GM23248 (cell line): Measurements from ENCODE around the gene NEDD4L. TPM values are rescaled to one million over a fixed set of nuclear protein-coding genes. Genes with fewer than 3 reads are reported as not detected.

Source experiments
- DNase-seq: peaks from one replicate; pipeline ENCODE4 v3.0.0-alpha.2; 2015
- H2AFZ ChIP-seq: fragments of 200-600 bp; sonication (generic); 2 replicates; pipeline ENCODE4 v1.6.1; 2016; ENCODE audit warnings: antibody characterized with exemption
- H3F3A ChIP-seq: fragments of 200-600 bp; sonication (generic); 2 replicates; pipeline ENCODE4 v1.6.1; 2016; ENCODE audit warnings: mild to moderate bottlenecking, antibody characterized with exemption, mixed run types; ENCODE audit not compliant: insufficient read depth
- H3K27ac ChIP-seq: fragments of 200-600 bp; sonication (generic); 2 replicates; pipeline ENCODE4 v1.5.1; 2016; ENCODE audit warnings: mild to moderate bottlenecking
- H3K27me3 ChIP-seq: fragments of 200-600 bp; sonication (generic); replicated peaks from 2 replicates; pipeline ENCODE4 v1.6.1; 2016; ENCODE audit warnings: mild to moderate bottlenecking; ENCODE audit not compliant: insufficient read depth
- H3K36me3 ChIP-seq: fragments of 200-600 bp; sonication (generic); 2 replicates; pipeline ENCODE4 v1.6.1; 2016; ENCODE audit warnings: low read depth, mild to moderate bottlenecking
- H3K4me1 ChIP-seq: fragments of 200-600 bp; sonication (generic); 2 replicates; pipeline ENCODE4 v1.6.1; 2016; ENCODE audit warnings: mild to moderate bottlenecking; ENCODE audit not compliant: insufficient read depth
- H3K4me2 ChIP-seq: fragments of 200-600 bp; sonication (generic); one replicate; pipeline ENCODE4 v1.6.1; 2016; ENCODE audit warnings: mild to moderate bottlenecking; ENCODE audit not compliant: unreplicated experiment
- H3K4me3 ChIP-seq: fragments of 200-600 bp; sonication (generic); 2 replicates; pipeline ENCODE4 v1.5.1; 2016; ENCODE audit warnings: mild to moderate bottlenecking
- H3K79me2 ChIP-seq: fragments of 200-600 bp; sonication (generic); 2 replicates; pipeline ENCODE4 v1.6.1; 2016; ENCODE audit warnings: mild to moderate bottlenecking; ENCODE audit not compliant: insufficient read depth
- H3K9ac ChIP-seq: fragments of 200-600 bp; sonication (generic); 2 replicates; pipeline ENCODE4 v1.6.1; 2016; ENCODE audit warnings: mild to moderate bottlenecking
- H3K9me2 ChIP-seq: fragments of 200-600 bp; sonication (generic); 2 replicates; pipeline ENCODE4 v1.6.1; 2016; ENCODE audit warnings: mixed run types, mild to moderate bottlenecking, moderate library complexity; ENCODE audit not compliant: insufficient read depth
- H3K9me3 ChIP-seq: fragments of 200-600 bp; sonication (generic); one replicate; pipeline ENCODE4 v1.6.1; 2017; ENCODE audit warnings: low read depth
- H4K20me1 ChIP-seq: fragments of 200-600 bp; sonication (generic); 2 replicates; pipeline ENCODE4 v1.6.0; 2016; ENCODE audit not compliant: insufficient read depth
- EZH2 ChIP-seq: fragments of 200-600 bp; sonication (generic); IDR thresholded peaks from 2 replicates; pipeline ENCODE4 v1.6.1; 2018; ENCODE audit warnings: antibody characterized with exemption, mild to moderate bottlenecking; ENCODE audit not compliant: insufficient read depth, poor library complexity, severe bottlenecking
- EZH2phosphoT487 ChIP-seq: fragments of 200-600 bp; sonication (generic); IDR thresholded peaks from 2 replicates; pipeline ENCODE4 v1.6.1; 2018; ENCODE audit warnings: antibody characterized with exemption, moderate library complexity, mild to moderate bottlenecking, low read depth; ENCODE audit not compliant: insufficient read depth
- WGBS, 2 experiments: methylation state at CpG; one replicate each; pipeline ENCODE4 v1.1.6; 2015 to 2017; ENCODE audit warnings: low lambda C conversion rate in 2 of 2, low coverage in 1 of 2; ENCODE audit errors: missing lambda C conversion rate in 2 of 2; 5-methylcytosine and 5-hydroxymethylcytosine counted together
- in situ Hi-C: fragments of 300-500 bp; cut with MboI; formaldehyde crosslinking; loops from 2 replicates; pipeline ENCODE4 v1.15.0; 2020
- polyA plus RNA-seq: library from polyadenylated mRNA; unstranded; fragments of >200 nt; fragmentation: Nextera tagmentation; extraction: Ambion mirVana; gene quantifications from 2 replicates; pipeline ENCODE4 v1.2.1, GENCODE V29; 2016
- total RNA-seq: library from RNA; depleted of rRNA; stranded (reverse); fragments of >200 nt; shearing (Covaris generic); gene quantifications from 2 replicates; pipeline ENCODE4 v1.2.3, GENCODE V29; 2014

NEDD4L gene
- total and polyA plus RNA-seq, 2 experiments from 2014 or later, result 3.7 to 6.1 TPM

DNA sequence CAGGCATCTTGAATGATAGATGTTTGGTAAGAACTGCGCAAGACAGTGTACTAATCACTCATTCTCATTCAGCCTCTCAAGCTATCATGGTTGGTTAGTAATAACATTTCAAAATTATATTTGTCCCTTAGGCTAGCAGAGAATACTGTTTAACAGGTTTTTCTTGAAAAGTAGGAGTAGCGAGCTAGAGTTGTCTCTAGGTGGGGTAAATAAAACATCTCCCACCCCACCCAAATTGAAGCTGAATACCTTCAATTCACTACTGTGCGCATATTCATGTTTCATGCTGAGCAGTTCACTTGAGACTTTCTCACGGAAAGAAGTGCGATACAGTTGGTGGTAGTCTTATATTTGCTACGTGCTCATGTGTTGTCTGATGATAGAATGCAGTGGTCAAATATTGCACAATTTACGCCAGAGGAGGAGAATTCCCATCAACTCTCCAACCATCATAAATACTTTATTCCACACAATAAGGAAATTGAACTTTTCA, 49.3 kb downstream of the NEDD4L start:
- H3K9me3 ChIP-seq, result no peaks in the 10 kb centered on the region
- 89 to 91% methylated on average over 7 of the region's 7 CpGs for WGBS, 2 experiments
- H3K4me2 ChIP-seq, result no peak overlapping the region
- H3K27me3 ChIP-seq, result no peaks in the 10 kb centered on the region
- no peak overlapping the region for H3K9ac ChIP-seq
- DNase-seq, result no peak
- TF ChIP-seq EZH2phosphoT487, result no peak
- H3K36me3 ChIP-seq, result no peaks in the 10 kb centered on the region
- no peaks in the 10 kb centered on the region for H4K20me1 ChIP-seq
- no peak overlapping the region for H2AFZ ChIP-seq
- no peaks in the 10 kb centered on the region for H3K79me2 ChIP-seq
- H3K4me1 ChIP-seq, result no peaks in the 10 kb centered on the region
- H3F3A ChIP-seq, result no peaks in the 10 kb centered on the region
- in situ Hi-C loops, result no loop called here
- H3K4me3 ChIP-seq, result no peak overlapping the region
- H3K9me2 ChIP-seq, result no peaks in the 10 kb centered on the region
- H3K27ac ChIP-seq, result no peak overlapping the region

DNA sequence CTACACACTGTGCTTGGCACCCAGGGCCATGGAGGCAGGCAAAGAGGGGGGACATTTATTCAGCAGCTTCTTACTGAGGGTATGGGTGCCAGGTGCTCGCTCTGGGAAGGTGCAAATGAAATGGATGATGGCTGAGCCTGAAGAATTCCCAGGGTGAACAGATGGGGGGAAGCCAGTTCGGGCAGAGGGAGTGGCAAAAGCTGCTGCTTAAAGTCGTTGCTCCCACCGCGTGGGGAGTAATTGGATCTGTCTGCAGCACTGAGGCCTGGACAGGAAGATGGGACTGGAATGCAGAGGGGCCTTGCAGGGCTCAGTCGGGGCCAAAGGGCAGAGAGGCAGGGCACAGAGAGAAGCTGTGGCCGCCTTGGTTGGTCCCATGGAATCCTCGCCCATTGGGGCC, 51.2 kb downstream of the NEDD4L start:
- no peaks in the 10 kb centered on the region for H3F3A ChIP-seq
- TF ChIP-seq EZH2, result no peak
- TF ChIP-seq EZH2phosphoT487, result no peak
- 37 to 39% methylated on average over 8 of the region's 8 CpGs for WGBS, 2 experiments
- H3K4me2 ChIP-seq, result no peak overlapping the region
- no peaks in the 10 kb centered on the region for H3K9me3 ChIP-seq
- no peak overlapping the region for H3K4me3 ChIP-seq
- DNase-seq, result no peak
- no peaks in the 10 kb centered on the region for H4K20me1 ChIP-seq
- in situ Hi-C loops, result no loop called here
- H3K36me3 ChIP-seq, result no peaks in the 10 kb centered on the region
- no peaks in the 10 kb centered on the region for H3K4me1 ChIP-seq
- H3K9me2 ChIP-seq, result no peaks in the 10 kb centered on the region
- H3K79me2 ChIP-seq, result no peaks in the 10 kb centered on the region
- H3K27me3 ChIP-seq, result no peaks in the 10 kb centered on the region
- no peak overlapping the region for H3K9ac ChIP-seq
- no peak overlapping the region for H3K27ac ChIP-seq
- no peak overlapping the region for H2AFZ ChIP-seq

DNA sequence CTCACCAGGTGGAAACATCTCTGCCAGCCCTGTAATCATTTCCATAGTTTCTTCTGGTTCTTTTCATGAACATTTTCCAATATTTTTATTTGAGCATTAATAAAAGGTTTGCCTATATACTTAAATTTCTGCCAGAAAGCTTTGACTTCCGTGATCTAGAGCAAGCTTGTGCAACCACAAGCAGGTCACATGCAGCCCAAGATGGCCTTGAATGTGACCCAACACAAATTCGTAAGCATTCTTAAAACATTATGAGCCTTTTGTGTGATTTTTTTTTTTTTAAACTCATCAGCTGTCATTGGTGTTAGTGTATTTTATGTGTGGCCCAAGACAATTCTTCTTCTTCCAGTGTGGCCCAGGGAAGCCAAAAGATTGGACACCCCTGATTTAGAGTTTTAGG, 51.6 kb downstream of the NEDD4L start:
- Histone ChIP-seq H3K9me3 (no peaks in the 10 kb centered on the region), H2AFZ (no peak overlapping the region), H3K27me3 (no peaks in the 10 kb centered on the region), H3K27ac (no peak overlapping the region), H3K36me3 (no peaks in the 10 kb centered on the region), H3K4me1 (no peaks in the 10 kb centered on the region), H3K9ac (no peak overlapping the region), H4K20me1 (no peaks in the 10 kb centered on the region), H3K4me3 (no peak overlapping the region), H3K4me2 (no peak overlapping the region), H3K9me2 (no peaks in the 10 kb centered on the region), H3K79me2 (no peaks in the 10 kb centered on the region), H3F3A (no peaks in the 10 kb centered on the region)
- TF ChIP-seq EZH2 (no peak), EZH2phosphoT487 (no peak)
- no peak for DNase-seq
- in situ Hi-C loops, result no loop called here
- 64 to 72% methylated on average over 2 of the region's 2 CpGs for WGBS, 2 experiments

DNA sequence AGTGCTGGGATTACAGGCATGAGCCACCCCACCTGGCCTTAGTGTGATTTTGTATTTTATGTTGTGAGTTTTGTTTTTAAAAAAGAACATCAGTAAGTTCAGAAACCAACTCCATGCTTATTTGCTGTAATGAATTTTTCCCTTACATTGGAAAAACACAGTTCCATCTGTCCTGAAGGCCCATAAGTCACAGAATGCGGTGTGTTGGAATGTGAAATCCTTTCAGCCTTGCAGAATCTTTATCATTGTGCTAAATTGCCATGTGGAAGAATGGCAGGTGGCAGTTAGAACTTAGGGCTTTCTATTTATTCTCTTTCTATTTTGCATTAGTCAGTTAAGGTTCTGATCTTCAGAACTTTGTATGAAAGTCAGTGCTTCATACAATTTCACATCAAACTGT, 52.6 kb downstream of the NEDD4L start:
- Histone ChIP-seq H3K4me3 (no peak overlapping the region), H3K9me2 (no peaks in the 10 kb centered on the region), H3K36me3 (no peaks in the 10 kb centered on the region), H3K4me2 (no peak overlapping the region), H3K4me1 (no peaks in the 10 kb centered on the region), H3F3A (no peaks in the 10 kb centered on the region), H3K27me3 (no peaks in the 10 kb centered on the region), H3K9me3 (no peaks in the 10 kb centered on the region), H3K9ac (no peak overlapping the region), H3K27ac (no peak overlapping the region), H3K79me2 (no peaks in the 10 kb centered on the region), H2AFZ (no peak overlapping the region), H4K20me1 (no peaks in the 10 kb centered on the region)
- no peak for TF ChIP-seq EZH2
- TF ChIP-seq EZH2phosphoT487, result no peak
- in situ Hi-C loops, result no loop called here
- no peak for DNase-seq
- WGBS, 2 experiments, result 55 to 64% methylated on average over 1 of the region's 1 CpG
